ENCODE results near the gene MGRN1.

MGRN1 gene

DNA sequence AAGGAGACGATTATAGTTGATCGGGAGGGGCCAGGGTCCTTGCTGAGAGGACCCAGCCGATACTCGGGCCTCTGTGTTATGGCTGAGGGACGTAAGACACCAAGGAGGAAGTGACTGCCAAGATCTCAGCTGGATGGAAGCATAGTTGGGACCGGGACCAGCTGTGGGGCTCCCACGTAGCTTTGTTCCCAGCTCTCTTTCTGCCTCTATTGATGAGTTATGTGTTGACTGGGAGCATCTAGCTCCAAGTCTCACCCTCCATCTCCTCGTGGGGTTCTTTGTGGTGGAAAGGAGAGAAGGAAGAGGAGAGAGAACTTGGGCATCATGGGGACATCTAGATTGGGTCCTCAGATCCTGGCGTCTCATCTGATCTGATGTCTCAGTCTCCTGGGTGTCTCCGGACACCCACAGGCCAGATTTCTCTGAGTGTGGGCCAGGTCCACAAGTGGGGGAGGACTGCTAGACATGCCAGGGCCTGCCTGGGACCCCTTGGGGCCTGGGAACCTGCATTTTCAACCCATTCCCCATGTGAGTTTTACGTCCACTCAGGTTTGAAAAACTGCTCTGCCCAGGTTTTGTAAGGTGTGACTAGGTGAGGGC is 1.0 kb downstream of the MGRN1 start:
- DNase-seq: no peak

DNA sequence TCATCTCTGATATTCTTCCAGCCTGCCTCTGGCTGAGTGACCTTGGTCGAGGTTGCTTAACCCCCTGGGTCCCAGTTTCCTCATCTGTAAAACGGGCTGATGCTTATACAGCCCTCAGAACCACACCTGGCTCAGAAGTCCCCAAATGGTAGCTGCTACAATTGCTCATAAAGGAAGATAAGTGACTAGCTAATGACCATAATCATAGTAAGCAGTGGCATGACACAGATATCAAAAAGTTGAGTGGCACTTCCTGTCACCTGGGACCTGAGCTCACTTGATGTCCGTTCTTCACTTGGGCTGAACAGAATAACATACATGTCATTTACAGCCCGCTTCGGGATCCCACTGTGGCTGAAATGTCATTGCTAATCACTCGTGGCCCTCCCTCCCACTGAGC is 1.8 kb downstream of the MGRN1 start:
- no peak for DNase-seq

DNA sequence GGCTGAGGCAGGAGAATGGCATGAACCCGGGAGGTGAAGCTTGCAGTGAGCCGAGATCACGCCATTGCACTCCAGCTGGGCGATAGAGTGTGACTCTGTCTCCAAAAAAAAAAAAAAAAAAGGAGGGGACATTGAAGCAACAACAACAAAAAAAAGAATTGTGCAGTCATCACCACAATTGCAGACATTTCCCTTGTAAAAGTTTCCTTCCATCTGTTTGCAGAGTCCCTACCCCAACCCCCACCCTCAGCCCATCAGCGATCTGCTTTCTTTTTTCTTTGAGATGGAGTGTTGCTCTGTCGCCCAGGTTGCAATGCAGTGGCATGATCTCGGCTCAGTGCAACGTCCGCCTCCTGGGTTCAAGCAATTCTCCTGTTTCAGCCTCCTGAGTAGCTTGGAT is 3.7 kb downstream of the MGRN1 start:
- DNase-seq: no peak

DNA sequence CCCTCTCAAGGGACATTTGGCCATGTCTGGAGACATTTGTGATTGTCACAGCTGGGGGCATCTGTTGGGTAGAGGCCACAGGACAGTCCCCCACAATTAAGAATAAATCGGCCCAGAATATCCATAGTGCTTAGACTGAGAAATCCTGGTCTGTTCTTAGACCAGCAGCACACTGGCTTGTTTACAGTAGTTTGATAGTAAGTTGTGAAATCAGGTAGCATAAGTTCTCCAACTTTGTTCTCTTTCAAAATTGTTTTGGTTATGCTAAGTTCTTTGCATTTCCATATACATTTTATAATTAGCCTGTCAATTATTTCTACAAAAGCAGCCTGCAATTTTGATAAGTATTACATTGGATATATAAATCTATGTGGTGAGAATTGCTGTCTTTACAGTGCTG is 6.8 kb downstream of the MGRN1 start:
- no peak for DNase-seq

DNA sequence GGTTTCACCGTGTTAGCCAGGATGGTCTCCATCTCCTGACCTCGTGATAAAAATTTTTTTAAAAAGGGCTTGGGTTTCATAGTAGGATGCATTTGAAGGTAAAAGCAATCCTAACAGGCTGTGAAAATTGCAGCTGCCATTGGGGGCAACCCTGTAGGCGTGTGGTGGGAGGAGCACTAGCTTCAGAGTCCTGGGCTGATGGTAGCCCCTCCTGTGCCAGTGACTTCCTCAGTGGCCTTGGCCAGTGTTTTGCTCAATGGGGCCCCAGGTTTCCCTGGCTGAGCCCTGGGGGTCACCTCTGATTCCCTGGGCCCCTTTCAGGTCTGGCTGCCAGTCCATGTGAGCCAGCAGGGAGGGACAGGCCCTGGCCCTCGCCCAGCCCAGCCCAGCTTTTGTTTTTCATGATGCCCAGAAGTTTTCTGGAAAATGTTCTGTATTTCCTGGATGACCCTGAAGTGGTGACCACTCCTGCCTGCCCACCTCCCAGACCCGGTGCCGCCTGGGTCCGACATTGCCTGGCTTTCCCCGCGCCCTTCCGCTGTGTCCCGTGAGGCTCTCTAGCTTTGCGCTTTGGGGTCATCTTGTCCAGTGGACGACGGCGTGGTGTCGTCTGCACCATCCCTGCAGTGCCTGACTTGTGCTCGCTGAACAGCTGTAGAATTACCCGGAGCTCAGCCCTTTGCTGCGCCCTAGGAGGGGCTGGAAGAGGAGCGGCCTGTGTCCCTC is 9.4 kb downstream of the MGRN1 start:
- DNase-seq: no peak

DNA sequence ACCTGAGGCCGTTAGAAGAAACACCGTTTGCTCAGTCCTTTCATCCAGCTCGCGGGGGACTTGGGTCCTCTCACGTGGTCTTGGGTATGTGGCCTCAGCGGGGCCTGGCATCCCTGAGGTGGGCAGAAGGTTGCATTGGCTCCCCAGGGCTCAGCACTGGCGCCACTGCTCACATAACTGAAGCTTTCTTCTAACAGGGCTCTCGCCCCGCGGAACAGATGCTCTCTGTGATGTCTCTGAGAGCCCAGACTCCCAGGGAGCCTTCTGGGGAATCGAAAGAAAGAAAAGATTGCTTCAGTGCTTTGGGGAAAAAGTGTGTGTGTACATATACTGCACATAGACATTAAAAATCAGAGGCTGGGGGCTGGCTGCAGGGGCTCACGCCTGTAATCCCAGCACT is 10.1 kb downstream of the MGRN1 start:
- no peak for DNase-seq

DNA sequence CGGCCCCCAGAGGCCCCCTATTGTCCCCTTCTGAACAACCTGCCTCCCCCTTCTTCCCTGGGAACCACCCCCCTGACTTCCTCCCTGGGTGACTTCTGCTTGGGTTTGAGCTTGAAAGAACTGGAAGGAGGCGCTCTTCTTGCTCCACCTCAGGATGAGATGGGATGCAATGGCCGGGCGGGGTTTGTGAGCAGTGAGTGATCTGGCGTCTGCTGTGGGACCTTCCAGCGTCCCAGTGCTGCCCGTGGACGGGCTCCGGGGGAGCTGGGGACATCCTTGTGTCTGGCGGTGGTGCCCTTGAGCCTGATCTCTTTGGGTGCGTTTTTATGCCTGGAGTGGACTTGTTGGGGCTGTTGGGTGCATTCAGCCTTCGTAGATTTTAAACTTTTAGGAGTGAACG is 11.6 kb downstream of the MGRN1 start:
- no peak for DNase-seq

DNA sequence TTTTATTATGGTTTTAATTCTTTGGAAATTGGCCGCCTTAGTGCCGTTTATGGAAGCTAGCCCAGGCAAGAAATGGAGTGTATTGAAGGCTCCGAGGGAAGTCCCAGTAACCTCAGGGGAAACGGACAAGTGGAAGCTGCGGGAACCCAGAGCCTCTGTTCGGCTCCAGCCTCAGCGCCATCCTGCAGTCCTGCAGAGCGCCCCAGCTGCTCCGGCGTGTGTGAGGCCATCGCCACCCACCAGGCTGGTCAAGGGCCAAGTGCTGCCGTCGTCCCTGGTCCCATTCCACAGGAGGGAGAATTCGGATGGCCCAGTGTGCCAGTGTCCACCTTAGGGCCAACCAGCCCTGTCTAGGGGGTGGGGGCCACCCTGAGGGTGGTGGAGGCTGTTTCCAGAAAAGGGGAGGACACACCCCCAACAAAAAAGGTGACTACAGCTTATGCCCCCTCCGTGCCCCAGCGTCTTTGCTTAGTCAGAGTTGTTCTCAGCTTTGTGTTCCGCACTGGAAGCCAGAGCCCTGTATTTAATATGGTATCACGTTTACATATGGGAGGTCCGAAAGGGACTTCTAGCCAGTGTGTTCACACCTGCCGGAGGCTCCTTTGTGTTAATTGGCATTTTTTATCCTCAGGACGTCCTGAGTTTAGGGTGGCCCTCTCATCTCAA is 13.0 kb downstream of the MGRN1 start:
- DNase-seq: no peak

DNA sequence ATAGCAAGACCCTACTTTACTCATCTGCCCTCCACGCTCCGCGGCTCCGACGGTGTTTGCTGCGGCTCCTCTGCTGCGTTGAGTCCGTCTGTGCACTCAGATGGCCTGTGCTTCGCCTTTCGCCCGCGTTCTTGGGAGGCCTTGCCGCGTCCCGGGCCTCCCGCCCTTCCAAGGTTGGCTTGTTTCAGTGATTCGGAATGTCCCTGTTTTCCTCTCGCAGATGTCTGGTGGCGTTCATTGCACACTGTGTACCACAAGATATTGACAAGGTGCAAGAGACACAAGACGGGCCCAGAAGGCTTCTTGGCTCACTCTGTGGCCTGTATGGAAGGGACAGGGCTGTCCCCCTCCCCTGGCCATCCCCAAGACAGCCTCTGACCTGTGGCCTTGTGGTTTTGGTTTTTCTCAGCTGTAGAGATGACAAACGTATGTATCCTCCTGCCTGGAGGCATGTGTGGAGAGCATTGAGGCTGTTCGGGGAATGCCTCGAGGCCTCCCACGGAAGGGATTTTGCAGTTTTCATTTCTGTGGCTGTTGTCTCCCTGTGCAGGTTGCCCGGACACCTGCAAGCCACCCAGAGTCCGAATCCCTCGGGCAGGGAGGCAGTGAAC is 15.4 kb downstream of the MGRN1 start:
- no peak for DNase-seq

DNA sequence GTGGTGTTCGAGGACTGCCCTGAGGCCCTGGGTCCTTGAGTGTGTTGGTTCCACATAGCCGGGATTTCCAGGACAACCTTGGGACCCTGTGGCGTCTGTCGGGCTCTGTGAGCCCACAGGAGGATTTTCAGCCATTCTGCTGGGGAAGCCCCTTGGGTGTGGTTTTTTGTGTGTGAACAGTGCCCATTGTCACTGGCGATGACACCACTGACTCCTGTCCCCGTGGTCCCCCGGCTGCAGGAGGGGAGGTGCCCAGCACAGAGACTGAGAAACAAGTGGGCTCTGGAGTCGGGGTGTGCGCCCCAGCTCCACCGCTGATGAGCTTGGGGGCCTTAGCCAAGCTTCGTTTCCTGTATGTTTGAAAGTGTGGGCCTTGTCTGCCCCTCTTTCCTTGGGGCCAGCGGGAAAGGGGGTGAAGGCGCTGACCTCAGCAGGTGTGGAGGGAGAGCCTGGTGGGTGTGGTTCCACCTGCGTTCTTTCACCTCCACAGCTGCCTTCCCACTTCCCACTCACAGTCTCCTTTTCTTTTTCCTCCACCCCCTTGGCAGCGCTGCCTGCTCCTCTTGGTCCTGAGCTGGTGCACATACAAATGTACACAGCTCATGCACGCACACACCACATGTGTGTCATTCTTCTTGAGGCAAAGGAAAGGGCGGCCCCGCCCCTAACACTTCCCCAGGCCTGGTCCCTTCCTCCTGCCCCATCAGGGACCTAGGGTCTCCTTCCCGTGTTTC is 16.1 kb downstream of the MGRN1 start:
- DNase-seq: no peak

DNA sequence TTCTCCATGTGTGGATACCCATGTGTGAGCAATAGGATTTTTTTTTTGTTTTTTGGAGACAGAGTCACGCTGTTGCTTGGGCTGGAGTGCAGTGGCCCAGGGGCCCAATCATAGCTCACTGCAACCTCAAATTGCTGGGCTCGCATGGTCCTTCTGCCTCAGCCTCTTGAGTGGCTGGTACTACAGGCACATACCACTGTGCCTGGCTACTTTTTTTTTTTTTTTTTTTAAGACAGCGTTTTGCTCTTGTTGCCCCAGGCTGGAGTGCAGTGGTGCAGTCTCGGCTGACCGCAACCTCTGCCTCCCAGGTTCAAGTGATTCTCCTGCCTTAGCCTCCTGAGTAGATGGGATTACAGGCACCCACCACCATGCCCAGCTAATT is 16.7 kb downstream of the MGRN1 start:
- DNase-seq: no peak

DNA sequence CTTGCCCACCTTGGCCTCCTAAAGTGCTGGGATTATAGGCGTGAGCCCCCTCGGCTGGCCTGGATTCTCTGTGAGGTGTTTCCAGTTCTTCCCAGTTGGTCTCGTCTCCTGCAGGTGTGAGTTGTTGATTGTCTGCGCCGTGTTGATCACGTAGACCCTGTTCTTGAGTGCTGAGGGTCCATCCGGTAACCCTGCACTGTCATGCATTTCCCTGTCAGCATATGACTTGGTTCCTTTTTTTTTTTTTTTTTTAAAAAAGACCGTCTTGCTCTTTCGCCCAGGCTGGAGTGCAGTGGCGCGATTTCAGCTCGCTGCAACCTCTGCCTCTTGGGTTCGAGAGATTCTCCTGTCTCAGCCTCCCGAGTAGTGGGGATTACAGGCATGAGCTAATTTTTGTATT is 17.3 kb downstream of the MGRN1 start:
- no peak for DNase-seq

DNA sequence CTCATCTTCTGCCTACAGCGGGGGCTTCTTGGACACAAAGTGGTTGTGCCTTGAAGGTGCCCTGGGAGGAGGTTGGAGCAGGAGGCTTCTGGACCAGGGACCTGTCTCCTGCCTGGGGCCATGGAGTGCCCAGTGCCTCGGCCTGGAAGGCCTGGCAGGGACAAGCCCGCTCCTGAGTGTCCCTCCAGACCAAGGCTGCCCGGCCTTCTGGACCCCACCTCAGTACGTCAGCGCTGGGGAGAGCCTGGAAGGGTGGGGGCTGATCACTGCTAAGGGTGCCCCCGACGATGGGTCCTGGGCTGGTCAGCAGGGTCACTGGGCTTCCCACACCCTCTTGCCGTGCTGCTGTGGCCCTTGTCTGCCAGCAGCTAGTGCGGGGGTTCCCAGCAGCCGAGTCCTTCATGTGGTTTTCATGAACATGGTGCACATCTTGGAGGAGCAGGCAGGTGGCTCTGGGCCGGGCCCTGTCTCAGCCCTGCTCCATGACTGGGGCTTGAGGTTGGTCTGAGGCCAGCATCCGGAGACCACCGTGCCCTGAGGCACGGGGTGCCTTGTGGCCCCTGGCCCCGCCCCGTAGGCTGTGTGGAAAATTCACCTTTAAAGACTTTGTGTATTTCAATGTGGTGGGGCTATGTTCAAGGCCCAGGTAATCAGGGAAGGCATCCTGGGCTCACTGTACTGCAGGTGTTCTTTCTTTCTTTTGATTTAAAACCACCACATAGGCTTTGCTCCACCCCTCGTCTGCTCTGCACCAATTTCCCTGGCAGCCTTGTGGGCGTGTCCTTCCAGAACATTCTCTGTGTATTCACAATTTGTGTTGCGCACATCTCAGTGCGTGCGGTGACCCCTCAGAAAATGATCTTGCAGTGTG is 22.4 kb downstream of the MGRN1 start:
- no peak for DNase-seq

DNA sequence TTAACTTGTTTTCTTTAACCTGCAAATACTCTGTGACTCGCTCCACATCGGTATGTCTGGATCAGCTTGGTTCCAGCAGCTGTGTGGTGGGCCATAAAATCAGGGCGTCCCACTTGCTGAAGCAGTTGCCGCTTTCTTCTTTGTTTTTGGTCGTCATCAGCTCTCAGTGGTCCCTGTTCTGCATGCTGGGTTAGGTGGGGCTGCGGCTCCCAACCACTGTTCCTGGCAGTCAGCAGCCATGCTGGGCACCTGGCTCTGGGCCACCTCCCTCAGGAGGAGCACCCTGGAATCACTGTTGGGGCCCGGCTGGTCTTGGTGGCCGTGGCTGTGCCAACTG is 23.0 kb downstream of the MGRN1 start:
- DNase-seq: no peak

DNA sequence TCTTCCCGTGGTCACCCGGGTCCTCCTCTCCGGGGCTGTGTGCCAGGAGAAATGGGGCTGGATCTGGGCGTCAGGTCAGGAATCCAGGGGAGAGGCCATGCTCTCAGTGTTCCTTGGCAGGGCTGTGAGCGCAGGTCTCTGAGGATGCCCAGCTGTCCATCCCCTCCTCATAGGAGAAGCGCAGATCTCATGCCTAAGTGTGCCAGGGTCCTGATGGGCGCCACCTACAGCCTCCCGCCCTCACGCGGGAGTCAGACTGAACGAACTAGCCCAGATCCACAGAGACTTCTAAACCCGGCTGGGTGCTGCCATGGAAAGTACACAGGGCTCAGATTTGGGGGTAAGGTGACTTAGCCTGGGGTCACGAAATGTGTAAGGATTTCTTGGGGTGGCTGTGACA is 24.3 kb downstream of the MGRN1 start:
- DNase-seq: no peak

DNA sequence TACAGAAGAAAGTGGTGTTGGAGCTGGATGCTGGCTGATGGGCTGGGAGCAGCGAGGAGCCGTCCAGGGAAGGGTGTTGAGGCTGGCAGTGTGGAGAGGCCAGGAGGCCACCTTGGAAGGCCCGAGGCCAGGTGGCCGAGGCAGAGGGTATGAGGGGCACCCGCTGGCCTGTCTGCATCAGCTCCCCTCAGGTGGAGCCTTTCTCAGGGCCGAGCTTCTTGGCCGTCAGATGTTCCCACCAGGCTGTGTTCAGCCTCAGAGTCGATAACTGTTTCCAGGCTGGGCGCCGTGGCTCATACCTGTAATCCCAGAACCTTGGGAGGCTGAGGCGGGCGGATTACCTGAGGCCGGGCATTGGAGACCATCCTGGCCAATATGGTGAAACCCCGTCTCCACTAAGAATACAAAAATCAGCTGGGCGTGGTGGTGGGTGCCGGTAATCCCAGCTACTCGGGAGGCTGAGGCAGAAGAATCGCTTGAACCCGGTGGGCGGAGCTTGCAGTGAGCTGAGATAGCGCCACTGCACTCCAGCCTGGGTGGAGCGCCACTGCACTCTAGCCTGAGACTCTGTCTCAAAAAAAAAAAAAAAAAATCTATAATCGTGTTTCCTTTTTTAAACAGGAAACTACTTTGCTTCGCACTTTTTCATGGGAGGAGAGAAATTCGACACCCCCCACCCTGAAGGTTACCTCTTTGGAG is 25.3 kb downstream of the MGRN1 start:
- no peak for DNase-seq

DNA sequence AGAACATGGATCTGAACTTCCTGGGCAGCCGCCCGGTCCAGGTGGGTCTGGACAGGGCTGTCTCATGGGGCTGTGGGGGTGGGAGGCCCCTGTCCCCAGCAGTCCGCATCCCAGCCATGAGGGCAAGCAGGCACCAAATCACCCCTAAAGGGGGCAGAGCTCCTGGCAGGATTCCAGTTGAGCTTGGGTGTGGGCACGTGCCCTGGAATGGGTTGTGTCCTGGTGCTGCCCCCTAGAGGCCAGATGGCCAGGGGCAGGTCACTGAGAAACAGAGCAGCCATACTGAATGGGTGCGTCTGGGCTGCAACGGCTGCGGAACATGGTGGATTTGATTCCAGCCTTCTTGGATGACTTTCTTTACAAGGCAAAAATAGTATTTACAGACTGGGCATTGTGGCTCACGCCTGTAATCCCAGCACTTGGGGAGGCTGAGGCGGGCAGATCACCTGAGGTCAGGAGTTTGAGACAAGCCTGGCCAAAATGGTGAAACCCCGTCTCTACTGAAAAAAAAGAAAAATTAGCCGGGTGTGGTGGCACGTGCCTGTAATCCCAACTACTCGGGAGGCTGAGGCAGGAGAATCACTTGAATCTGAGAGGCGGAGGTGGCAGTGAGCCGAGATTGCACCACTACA is 25.9 kb downstream of the MGRN1 start:
- peak; percentile 55 for DNase-seq

DNA sequence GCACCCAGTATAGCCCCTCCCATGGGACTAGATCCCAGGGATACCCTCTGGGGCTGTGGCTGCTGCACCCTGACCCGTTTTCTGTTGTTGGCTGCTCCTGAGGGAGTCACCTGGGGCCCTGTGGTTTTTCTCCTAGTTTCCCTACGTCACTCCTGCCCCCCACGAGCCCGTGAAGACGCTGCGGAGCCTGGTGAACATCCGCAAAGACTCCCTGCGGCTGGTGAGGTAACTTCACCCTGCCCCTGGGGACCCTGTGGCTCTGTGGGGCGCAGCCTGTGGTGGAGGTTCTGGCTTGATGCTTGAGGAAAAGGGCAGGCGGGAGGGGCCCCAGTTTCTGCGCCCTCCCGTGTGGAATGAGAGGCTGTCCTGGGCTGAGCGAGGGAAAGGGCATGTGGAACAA is 27.2 kb downstream of the MGRN1 start:
- DNase-seq: no peak

DNA sequence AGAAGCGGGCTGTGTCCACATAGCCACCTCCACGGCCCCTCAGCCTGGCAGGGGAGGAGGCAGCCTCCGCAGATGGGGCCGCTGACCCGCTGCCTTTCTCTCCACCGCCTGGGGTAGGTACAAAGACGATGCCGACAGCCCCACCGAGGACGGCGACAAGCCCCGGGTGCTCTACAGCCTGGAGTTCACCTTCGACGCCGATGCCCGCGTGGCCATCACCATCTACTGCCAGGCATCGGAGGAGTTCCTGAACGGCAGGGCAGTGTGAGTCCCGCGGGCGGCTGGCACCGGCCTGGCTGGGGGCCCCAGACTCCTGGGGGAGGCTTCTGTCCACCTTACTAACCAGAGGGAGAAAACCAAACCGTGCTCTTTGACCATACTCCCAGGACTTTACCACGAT is 27.9 kb downstream of the MGRN1 start:
- no peak for DNase-seq

DNA sequence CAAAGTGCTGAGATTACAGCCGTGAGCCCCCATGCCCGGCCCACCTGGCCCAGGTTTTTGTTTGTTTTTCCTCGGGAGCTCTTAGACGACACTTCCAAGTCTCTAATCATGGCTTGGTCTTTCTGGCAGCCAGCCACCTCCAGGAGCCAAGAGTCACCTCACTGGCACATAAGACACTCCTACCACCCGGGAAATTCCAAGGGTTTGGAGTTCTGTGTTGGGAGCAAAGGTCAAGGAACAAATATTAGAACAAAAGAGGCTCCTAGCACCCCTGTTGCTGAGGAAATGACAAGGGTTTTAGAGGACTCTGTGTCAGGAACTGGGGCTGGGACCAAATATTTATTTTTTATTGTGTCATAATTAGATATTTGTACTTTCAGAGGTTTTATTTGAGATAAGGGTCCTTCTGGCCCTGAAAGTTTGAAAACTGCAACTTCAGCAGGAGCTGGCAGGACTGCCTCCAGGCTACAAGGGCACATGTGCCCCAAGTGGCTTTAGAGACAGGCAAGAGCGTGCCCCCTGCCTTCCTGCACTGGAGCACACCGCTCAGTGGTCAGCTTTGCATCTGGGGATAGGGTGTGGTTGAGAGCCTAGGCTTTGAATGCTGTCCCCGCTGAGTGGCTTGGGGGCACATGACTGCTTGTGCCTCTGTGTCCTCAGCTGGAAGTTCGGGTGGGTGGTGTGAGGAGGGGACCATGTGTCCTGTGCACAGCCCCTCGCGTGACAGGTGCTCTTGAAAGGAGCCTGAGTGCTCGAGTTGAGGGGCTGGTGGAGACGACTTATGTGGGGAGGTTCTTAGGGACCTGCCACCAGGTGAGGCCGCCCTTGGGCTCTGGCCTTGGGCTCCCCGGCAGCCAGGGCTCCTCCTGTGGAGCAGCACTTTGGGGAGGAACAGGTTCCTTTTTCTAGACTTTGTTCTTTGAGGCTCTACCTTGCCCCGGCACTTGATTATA is 29.7 kb downstream of the MGRN1 start:
- DNase-seq: no peak

Data from activated effector memory CD4-positive, alpha-beta T cell treated with Interleukin-2 at 50 U/mL for 16 hours (primary cell).